CD4-positive, alpha-beta T cell treated with Interferon alpha-2 for 1 hour (primary cell): Measurements from ENCODE around the gene GNPTAB.

Source experiments
- DNase-seq, 2 donors: peaks; one replicate each; pipeline ENCODE4 v3.0.0-alpha.2; 2020 to 2022

GNPTAB gene

DNA sequence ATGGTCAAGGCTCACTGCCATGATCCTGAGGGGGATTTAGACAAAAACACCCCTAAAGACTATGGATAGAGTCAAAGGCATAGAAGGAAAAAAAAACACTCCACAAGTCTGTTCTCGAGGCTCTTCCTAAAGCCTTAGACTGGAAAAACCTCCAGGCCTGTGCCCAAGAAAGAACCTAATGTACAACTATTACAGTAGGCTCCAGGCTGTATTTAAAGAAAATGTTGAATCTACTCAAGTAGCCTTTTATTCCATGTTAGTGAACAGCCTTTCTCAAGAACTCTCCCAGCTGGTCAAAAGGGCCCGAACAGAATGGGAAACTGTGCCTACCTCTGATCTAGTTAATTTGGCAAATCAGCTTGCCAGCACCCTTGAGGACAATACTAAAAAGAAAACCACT is 28.3 kb downstream of the GNPTAB start:
- no peak for DNase-seq

DNA sequence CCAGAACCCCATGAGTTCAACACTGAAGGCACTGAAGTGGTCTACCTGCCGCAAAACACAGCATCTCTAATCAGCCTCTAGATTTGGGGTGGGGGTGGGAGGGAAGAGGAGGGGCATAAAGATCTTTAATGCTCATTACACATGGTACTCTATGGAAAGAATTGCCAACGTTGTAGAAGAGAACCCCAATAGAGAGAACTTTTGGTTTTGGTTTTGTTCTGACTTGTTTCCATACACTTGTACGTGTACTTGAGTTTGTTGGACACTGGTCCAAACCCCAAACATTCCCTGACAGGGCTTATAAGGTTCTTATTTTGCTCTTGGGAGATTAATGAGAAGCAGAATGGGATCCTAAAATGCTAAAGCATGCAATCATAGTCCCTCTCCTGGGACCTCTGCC is 31.0 kb downstream of the GNPTAB start:
- DNase-seq = no peak

DNA sequence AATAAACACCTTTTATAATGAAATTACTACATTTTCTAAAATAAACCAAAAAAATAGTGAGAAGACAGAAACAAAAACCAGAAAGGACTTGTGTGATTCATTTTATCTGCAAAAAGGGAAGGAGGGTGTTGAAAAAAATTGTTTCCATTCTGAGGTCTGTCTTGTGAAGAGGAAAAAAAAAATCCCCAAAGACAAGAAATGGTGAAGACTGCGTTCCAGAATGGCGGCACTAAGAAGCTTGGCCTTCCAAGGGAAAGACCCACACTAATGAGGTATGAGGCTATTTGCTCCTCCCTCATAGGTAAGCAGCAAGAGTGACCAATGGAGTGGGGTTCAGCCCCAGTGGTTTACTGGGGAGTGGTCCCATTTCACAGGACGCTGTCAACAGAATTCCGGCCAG is 35.0 kb downstream of the GNPTAB start:
- peak in 1 of 2 donors; percentile 17 for DNase-seq

DNA sequence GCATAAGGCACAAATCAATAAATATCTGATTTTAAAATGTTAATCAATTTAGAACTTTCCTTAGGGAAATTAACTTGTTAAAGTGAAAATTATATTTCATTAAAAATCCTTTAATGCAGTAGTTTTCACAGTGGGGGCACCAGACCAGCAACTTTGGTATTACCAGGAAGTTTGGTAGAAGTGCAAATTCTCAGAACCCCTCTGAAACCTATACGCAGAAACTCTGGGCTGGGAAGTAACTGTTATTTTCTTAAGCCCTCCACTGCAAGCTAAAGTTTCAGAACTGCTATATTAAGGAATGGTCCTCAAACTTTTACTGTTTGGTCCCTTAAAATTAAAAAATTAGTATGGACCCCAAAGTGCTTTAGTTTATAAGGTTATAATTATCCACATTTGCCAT is 35.7 kb downstream of the GNPTAB start:
- peak in 1 of 2 donors; percentile 38 for DNase-seq

DNA sequence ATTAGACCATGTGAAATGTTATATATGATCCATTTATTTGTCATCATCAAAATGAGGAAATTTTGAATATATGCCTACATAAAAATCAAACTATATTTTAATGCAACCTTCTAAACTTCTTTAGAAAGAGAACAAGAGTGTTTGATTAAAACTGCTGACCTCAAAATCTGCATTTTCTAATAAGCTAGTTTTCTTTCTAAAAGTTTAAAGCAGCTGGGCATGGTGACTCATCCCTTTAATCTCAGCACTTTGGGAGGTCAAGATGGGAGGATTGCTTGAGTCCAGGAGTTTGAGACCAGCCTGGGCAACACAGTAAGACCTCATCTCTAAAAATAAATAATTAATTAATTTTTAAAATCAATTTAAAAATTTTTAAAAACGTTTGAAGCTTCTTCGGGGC is 36.2 kb downstream of the GNPTAB start:
- no peak for DNase-seq

DNA sequence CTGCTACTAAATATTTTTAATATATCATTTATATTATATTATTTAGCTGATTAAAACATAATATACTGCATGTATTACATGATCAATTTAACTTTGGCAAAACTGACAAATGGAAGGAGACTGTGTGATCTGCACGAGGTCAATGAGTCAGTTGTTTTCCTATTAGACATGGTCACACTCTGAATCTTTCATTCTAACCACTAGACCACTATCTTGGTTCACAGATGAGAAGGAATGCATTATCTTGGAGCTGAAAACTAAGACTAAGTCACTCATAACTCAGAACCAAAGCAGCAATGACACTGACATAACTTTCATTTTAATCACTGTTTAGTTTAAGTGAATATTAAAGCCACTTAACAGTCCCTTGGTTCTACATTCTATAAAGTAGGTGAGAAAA is 37.4 kb downstream of the GNPTAB start:
- DNase-seq = no peak

DNA sequence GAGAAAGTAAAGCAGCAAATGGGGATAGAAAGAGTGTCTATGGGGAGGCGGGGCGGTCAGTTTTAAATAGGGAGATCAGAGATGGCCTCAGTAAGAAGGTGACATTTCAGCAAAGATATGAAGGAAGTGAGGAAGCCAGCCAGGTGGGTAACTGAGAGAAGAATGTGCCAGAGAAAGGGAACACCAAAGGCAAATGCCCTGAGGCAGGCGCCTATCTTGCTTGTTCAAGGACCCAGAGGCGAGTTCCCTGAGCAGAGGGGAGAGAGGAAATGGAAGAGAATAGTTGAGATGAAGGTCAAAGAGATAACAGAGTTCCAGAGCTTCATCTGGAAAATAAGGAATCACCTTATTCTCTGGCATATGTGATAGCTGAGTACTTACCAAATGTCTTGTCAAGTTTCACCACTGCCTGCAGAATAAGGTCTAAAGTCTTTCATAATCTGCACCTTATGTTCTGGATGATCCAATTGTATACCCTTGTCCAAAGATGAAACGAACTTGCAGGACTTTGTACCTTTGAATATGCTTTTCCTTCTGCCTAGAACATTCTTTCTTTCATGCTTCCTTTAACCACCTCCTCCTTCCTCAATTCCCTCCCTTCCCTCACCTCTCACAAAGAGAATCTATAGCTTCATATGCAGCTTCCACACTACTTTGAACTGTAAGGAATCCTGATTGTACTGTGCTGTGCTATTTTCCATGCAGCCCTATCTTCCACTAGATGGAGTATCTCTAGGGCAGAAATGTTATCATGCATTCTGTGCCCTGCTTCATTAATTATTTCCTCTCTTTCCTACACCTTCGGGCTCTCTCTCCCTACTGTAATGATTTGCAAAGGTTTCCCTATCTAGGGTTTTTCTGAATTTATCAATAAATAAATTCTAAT is 38.5 kb downstream of the GNPTAB start:
- DNase-seq = peak in 1 of 2 donors; percentile 16

DNA sequence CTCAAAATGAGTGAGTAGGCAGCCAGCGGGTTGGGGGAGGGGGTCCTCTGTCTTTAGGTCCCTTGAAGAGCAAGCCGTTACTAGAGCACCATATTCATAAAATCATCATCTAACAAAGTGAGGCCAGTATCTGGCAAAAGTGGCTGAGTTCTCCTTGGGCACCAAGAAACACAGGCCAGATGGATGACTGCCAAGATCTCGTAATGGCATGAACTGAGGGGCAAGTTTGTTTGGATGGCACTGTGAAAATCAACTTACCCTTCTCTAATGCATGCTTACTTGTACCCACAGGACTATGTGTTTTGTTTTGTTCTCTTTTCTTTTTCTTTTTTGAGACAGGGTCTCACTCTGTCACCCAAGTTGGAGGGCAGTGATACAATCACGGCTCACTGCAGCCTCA is 41.6 kb downstream of the GNPTAB start:
- no peak for DNase-seq

DNA sequence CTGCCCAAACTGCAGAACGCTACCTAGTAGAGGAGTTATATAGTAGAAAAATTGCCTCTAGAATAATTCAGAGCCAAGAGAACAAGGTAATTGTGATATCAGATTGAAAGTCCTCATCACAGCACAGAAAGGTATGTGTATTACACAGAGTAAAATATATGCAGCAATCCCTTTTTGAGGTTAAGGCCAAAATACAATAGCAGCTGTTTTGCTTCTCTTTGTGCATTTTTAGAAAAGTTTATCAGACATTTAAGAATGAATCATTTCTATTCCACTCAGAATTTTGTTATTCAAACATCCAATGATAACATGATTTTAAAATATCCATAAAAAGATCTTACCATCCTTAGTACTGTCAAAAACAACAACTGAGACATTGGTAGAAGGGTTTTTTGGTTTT is 45.1 kb downstream of the GNPTAB start:
- DNase-seq = no peak

DNA sequence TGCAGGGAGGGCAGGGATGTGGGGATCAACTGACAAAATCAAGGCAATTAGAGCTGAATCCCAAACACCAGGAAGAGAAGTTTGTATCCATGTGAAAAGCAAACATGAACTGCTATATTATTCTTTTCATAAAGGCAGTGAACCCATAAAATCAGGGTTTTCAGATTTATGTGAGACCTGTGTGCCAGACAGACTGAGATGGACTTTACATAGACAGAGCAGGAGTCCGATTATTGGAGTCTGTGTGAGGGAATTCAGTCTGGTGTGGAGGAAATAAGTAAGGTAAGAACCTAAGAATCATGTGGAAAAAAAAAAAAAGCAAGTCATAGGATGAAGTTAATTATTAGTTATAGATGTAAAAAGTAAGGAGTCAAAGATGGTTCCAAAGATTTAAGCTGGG is 46.4 kb downstream of the GNPTAB start:
- DNase-seq = no peak

DNA sequence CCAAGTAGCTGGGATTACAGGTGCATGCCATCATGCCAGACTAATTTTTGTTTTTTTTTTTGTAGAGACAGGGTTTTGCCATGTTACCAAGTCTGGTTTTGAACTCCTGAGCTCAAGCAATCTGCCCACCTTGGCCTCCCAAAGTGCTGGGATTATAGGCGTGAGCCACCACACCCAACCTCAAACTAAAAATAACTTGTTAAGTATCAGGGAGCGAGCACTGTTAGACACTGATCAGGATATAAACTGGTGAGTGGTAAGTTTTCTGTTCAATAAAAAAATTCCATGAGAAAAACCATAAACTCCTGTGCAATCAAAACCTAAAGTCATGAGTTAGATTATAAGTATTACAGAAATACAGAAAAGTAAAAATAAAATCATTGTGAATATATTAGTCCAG is 46.9 kb downstream of the GNPTAB start:
- DNase-seq = no peak

DNA sequence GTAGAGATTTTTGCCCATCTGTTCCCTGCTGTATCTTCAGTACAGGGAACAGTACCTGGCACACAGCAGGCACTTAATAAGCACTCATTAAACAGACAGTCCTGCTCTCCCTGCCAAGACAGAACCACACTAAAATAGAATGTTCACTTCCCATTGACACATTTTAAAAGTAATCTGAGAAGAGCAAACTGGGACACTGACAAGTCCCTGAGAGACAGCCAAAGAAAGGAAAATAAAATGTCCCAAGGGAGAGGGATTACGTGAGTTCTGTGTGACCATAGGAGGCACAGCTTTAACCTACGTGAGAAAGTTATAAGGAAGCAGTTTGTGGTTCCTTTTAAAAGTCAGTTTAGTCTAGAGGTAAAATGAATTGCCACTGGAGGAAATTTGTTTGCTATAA is 47.6 kb downstream of the GNPTAB start:
- no peak for DNase-seq

DNA sequence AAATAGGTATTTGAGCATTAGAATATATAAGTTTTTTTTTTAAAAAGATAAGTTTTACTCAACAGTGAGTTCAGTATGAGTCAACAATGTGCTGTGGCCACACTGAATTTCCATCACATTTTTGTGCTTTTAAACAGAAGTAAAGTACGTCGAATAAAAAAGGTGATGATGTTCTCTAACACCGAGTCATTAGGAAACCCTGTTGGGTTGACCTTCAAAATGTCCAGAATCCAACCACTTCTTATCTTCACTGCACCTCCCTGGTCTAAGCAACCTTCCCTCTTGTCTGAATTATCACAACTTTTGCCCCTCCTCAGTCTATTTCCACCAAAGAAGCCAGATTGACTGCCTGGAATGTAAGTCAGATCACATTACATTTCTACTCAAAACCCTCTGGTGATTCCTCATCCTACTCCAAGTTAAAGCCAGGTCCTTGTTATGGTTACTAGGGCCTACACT is 48.5 kb downstream of the GNPTAB start:
- DNase-seq = no peak

DNA sequence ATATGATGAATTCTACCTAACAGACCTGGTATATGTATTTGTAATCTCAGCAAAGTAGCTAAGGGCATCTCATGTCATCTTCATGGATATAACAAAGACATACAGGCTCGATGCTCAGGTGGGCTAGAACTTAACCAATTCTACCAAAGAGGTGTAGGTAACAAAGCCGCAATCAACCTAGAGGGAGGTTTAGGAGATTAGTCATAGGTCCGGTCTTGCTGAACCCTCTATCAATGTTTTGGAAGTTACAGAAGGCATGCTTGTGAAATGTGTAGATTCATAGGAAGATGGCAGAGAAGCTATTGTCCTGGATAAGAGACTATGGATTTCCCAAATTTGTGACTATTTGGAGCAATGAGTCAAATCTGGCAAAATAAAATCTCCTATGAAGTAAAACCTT is 48.9 kb downstream of the GNPTAB start:
- no peak for DNase-seq

DNA sequence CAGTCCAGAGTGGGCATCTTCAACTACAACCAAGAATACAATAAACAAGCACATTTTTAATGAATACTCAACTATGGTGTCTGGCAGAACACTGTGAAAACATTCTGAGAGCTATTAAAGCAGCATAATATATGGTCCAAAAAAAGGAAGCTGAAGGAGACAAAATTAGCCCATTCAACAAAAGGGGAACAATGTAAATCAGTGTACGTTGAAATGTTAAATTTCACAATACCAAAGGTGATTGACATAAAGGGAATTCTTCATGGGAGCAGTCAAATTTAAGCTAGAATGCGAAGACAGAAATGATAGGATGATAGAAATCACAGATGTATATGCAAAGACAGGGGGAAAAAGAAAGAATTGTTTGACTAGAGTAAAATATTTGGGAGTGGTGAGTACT is 50.2 kb downstream of the GNPTAB start:
- DNase-seq = no peak

DNA sequence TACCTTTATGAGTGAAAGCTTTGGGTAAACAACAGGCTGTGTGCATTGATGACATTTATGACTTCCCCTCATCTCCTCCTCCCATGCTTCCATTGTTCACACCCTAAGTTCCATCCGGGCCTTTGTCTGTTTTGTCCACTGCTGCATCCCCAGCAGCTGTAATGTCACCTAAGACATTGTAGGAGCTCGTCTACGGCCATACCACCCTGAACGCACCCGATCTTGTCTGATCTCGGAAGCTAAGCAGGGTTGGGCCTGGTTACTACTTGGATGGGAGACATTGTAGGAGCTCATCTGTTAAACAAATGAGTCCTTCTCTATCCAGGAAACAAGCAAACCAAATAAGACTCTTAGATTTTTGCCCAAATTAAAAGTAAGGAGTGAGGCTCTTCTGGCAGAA is 51.1 kb downstream of the GNPTAB start:
- no peak for DNase-seq

DNA sequence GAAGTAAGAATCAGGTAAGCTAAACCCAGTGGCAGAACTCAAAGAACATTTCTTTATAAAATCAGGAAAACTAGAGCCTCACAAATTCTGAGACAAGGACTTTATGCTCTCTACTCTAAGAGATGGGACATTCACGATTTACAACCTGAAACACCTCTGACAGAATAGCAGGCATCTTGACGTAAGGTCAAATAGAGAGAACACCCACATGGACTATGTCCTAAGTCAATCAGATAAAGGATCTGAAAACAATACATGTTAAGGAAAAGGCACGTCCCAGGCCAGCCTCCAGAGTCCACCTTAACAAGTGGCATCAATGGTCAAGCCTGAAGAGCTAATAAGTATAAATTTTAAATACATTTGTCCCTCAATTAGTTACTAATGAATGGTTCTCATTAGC is 51.6 kb downstream of the GNPTAB start:
- DNase-seq = no peak

DNA sequence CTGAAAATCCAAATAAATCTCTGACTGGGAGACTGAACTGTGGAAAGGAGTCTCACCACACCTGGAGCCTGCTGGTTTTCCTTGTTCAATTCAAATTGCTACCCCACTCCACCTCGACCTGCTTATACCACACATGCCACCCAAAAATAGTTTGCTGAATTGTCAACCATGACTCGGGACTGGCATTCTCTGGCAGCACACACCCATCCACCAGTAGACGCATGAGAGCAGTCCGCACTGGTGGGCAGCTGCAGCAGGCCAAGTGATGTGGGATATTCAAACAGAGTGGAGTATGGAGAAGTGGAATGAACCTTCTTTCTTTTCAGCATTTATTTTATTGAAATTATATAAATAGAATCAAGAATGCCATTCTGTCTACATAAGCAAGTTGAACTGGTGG is 52.8 kb downstream of the GNPTAB start:
- DNase-seq = no peak

DNA sequence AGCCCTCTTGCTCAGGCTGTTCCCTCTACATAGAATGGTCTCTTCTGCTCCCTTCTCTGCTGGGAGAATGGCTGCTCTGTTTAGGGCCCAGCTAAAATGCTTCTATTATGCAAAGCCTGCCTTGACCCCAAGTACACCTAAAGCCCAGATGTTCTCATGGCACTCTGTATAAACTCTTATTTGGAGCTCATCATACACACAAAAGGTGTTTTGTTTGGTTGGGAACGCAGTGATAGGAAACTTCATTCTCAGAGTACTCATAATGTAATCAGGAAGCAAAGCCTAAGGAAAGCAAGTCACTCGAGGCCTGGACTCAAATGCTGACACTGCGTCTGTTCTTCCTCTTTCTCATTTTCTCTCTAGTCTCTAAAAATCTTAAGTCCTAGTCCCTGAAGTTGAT is 53.3 kb downstream of the GNPTAB start:
- no peak for DNase-seq

DNA sequence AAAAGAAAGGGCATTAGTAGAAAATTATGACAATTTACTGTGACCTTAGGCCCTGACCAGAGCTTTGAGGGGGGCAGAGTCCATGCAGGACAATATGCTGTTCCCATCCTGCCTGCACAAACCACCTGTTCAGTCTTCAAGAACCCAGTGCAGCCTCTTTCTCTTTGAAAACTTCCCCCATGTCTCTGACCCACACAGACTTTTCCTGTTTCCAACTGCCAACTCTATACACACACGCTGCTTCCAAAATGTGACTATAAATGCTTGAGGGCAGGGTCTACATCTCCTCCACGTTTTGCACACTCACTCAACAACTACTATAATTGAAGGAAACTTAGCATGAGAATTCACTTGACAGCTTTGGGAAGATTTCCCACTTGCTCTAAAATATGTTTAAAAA is 54.9 kb downstream of the GNPTAB start:
- no peak for DNase-seq

DNA sequence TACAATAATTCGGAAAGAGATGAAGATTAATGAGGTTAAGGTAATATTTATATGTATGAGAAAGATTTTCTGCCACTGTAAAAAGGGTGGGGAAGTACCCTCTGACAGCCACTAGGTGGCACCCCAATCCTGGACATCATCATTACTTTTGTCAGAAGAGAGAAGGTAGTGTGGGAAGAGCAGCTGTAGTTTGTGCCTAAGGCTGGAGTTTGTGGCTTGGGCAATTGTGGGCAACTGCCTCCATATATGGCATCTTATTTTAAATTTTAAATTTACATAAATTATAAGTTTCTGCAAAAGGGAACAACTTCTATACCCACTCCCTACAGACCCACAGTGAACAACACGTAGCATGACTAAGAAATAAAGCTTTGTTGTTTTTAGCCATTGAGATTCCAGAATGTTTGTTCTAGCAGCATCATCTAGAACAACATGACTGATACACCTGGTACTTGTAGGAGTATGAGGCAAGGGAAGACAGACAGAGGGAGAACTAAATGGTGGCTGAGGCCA is 57.1 kb downstream of the GNPTAB start:
- DNase-seq = peak; percentile 72 to 80

DNA sequence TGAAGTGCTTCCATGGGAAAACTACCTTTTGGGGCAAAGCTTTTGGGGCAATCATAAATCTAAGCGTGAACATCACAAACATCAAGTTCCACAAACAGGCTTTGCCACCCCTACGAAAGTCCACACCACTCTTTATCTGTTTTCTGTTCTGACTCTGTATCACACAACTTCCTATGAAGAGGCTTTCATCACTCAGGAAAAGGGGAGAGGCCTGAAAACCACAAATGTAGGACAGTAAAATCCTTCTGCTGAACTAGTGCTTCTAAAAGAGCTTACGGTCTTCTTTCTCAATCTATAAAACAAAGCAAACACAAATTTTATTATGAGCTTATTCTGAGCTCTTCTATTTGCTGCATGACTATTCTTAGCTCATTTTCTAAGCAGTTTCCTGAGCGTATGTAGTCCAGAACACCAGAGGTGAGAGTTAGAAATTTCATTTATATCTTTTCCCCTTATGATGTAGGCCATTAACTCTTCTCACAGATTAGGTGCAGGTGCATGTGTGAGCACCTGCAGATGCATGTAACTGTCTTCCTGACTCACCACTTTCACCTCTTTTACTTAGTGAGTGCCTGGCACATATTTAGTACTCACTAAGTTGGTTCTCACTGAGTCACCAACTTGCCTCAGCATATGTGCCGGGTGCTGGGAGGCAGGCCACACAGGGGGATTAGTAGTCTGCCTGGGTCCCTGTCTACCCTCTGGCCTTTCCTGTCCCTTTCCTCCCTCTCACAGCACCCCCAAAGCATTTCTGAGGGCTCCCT is 58.6 kb downstream of the GNPTAB start:
- DNase-seq = no peak

DNA sequence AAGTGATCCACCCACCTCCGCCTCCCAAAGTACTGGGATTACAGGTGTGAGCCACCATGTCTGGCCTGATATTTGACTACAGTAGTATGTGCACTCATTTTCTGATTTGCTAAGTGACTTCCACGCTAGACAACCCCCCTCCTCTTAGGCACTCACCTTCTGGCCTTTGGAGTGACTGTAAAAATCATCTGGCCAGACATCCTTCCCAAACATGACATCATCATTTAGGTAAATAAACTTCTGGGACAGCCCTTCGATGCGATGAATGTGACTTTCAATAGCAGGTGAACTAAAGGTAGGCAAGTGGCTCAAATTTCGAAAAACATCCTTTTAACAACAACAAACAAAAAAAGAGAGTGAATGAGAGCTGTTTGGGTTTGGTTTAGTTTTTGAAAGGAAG is 60.9 kb downstream of the GNPTAB start:
- DNase-seq = no peak

DNA sequence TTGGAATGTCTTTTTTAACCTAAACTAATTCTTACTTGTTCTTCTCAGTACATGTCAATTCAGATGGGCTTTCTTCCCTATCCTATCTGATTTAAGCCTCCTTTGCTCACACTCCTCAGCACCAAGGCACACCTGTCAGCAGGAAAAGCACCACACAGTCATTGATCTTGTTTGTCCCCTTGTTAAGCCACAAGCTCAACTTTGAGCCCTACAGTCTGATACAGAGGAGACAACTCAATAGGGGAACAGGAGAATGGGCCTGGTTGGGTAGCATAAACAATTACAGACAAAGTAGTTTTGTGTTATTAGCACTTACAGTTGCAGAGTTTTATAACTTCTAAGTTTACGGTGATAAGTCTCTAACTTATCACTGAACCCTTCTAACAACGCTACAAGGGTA is 62.0 kb downstream of the GNPTAB start:
- no peak for DNase-seq
